ES-I3 (cell line): ENCODE measurements around the gene SF3A1.

Source experiments
- H3K36me3 ChIP-seq: 2 replicates; pipeline ENCODE4 v1.6.1; 2013; ENCODE audit warnings: mild to moderate bottlenecking, low read length, control low read depth, moderate library complexity; ENCODE audit not compliant: insufficient read depth
- H3K4me1 ChIP-seq: 2 replicates; pipeline ENCODE4 v1.6.1; 2013; ENCODE audit warnings: mild to moderate bottlenecking, control low read depth, low read length; ENCODE audit not compliant: insufficient read depth
- H3K9ac ChIP-seq: 2 replicates; pipeline ENCODE4 v1.6.1; 2013; ENCODE audit warnings: low read depth, mild to moderate bottlenecking, low read length, moderate library complexity
- H3K9me3 ChIP-seq: 2 replicates; pipeline ENCODE4 v1.6.1; 2013; ENCODE audit warnings: mild to moderate bottlenecking, low read length, moderate library complexity; ENCODE audit not compliant: control insufficient read depth, insufficient read depth

SF3A1 gene

DNA sequence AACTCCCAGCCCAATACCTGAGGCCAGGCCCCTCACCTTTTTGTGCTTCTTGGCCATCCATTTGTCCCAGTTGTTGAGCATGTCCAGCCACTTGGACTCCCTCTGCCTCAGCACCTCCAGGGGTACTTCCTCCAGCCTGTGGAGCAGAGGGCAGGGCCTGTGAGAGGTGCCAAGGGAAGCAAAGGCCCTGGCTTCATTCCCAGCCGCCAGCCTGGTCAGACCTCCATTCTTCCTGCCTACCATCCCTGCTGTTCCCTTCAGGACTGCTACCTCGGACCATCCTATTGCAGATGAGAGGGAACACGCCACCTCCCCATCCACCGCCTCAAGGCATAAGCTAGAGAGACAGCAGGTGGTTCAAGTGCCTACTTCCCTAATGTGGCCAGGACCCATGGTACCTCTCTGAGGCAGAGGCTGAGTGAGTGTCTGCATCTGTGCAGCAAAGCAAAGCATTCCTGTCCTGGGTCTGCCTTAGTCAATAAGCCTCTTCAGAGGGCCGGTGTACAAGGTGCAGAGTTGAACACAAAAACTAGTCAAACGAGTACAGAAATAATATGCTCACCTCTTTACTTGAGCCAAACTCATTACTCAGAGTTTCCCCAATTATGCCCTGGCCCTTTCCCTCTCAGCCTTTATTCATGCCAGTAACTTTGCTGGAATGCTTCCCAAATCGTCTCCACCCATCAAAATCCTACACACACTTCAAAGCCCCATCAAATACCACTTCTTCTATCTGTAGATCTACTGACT lies 52.0 kb downstream of the SF3A1 start:
- H3K4me1 ChIP-seq = no peaks in the 10 kb centered on the region; the same call in 1 of the 2 replicates
- no peak overlapping the region for H3K9ac ChIP-seq
- H3K9me3 ChIP-seq = no peaks in the 10 kb centered on the region
- peaks cover 4% of the 10 kb centered on the region; the same call in 1 of the 2 replicates for H3K36me3 ChIP-seq

DNA sequence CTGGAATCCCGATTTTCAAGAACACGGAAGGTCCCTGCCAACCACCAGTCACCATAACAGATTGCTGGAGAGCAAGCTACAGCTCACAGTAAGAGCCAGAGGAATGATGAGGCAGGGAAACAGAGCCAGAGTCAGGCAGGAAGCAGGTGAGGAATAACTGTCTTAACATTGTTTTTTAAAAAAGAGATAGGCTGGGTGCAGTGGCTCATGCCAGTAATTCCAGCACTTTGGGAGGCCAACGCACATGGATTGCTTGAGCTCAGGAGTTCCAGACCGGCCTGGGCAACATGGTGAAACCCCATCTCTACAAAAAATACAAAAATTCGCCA lies 53.9 kb downstream of the SF3A1 start:
- peaks cover 4% of the 10 kb centered on the region; the same call in 1 of the 2 replicates for H3K36me3 ChIP-seq
- H3K9me3 ChIP-seq = no peaks in the 10 kb centered on the region
- H3K9ac ChIP-seq = no peak overlapping the region
- H3K4me1 ChIP-seq = no peaks in the 10 kb centered on the region; the same call in 1 of the 2 replicates

DNA sequence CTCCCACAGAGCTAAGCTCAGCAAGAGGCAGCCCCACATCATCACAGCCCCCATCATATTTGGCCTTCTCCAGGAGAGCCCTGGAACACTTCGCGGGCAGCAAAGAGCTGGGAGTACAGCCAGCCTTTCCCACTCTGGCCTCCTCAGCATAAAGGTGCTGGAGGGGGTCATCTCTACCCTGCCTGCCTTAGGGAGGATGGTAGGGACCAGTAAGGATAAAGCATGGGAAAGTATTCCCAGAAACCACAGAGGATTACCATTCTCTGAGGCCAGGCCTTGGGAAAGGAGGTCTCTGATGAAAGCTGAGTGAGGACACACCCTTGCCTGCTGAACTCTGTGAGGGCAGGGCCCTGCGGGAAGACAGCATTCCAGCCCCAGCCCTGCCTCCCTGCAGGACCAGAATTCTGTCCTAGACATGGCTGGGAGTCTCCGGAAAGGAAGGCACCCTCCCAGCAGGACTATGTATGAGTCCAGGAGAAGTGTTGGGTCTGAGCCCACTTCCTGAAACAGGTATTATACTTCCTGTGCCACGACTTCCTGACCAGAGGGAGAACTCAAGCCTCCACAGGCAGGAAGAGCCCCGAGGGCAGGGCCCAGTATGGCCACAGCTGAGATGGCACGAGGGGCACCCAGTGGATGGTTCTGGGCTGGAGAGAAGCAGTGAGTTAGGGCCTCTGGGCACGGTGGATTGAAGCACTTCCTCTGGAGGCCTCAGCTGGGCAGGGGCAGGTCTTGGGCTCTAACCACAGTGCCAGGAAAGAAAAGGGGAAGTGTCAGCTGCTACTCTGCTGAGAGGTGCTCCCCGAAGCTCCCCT lies 54.5 kb downstream of the SF3A1 start:
- H3K36me3 ChIP-seq = peaks cover 4% of the 10 kb centered on the region; the same call in 1 of the 2 replicates

DNA sequence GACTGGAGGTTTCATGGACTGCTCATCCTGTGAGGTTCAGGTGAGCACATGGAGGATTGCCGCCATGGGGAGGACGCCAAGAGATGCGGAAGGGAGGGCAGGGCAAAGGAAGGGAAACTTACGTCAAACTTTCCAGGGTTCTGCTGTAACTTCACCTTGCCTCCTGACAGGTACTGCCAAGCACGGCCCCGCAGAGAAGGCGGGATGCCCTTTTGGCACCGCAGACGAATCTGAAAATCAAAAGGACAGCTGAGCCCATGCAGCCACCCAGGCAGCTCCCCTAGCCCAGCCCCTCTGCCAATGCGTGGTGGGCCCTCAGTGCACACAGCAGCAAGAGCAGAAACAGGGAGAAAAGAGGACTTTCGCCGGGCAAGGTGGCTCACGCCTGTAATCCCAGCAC lies 57.4 kb downstream of the SF3A1 start:
- Histone ChIP-seq H3K9me3 (no peaks in the 10 kb centered on the region), H3K9ac (no peak overlapping the region), H3K36me3 (peaks cover 4% of the 10 kb centered on the region; the same call in 1 of the 2 replicates), H3K4me1 (no peaks in the 10 kb centered on the region; the same call in 1 of the 2 replicates)

More for the DNA sequence above, 54.5 kb downstream of the SF3A1 start:
- H3K9ac ChIP-seq = no peak overlapping the region
- no peaks in the 10 kb centered on the region; the same call in 1 of the 2 replicates for H3K4me1 ChIP-seq
- H3K9me3 ChIP-seq = no peaks in the 10 kb centered on the region

DNA sequence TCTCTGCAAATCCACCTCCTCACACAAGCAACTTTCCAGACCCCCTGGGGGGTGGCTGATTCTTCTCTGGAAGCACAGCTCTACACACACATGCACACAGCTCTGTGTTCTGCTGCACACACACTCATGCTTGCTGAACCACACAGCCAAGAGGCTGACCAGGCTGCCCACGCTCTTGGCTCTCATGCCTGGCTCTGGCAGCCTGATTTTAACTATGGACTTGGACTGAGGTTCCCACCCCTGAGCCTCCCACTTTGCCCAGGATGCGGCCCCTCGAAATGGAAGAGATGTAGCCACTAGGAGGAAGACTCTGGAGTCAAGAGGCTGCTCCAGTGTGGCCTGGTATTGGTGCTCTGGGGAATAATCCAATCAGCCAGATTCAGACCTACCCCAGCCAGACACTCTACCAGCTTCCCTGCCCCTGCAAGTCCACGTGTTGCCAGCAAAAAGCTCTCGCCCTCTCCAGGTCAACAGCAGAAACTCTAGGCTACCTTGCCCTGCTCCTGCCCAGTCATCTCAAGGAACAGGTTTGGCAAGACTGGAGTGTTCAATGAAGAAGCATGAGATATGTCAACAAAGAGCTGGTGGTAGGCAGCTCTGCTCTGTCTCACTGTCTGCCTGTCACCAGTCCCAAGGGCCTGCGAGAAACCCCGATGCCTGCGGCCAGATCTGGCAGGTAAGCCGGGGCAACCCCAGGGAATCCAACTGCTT lies 58.5 kb downstream of the SF3A1 start:
- Histone ChIP-seq H3K36me3 (peaks cover 4% of the 10 kb centered on the region; the same call in 1 of the 2 replicates), H3K4me1 (no peaks in the 10 kb centered on the region; the same call in 1 of the 2 replicates), H3K9me3 (no peaks in the 10 kb centered on the region), H3K9ac (no peak overlapping the region)

DNA sequence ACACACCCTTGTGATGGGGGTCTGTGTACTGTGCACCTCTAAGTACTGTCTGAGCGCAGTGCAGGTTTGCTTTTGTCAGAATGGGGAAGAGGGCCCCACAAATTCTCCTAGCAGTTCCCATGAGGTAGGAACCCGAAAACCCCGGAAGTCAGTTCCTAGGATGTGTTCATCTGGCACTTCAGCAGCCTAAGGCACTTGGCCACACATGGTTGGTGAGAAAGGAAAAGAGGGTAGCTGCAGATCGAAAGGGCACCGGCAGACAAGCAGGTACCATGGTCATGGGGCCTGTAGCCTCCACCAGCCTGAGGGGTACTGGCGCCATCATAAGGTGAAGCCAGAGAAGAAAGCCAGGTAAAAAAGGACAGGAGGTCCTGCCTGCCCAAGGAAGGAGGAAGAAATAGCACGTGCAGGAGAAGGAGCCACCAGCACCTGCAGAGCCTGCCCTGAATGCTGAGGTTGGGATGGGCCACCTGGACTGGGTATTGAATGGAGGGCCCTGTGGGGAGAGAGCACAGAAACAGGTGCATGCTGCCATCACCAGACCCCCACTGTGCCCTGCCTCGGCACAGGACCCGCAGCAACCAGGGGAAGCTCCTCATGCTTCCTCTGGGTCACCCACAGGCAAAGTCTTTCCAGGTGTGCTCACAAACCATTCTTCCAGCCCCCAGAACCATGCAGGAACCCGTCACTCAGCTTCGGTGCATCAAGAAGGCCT lies 59.3 kb downstream of the SF3A1 start:
- Histone ChIP-seq H3K9ac (no peak overlapping the region), H3K9me3 (no peaks in the 10 kb centered on the region), H3K36me3 (peaks cover 4% of the 10 kb centered on the region; the same call in 1 of the 2 replicates), H3K4me1 (no peaks in the 10 kb centered on the region; the same call in 1 of the 2 replicates)

DNA sequence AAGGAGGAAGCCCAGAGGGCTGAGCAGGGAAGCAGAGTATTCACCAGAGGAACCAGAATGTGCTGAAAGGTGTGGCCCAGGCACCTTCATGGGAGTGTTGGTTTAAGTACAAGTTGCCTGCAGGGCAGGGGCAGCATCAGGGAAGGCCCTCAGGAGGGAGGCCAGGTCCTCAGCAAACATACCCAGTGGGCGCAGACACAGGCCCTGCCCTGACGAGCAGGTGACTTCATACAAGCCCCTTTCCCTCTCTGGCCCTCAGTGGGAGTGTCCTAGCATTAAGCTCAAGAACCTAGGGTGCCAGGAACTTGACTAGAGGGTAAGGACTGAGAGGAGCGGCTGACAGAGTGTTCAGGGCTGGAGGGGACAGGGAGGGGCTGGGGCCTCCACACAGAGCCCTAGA lies 59.9 kb downstream of the SF3A1 start:
- Histone ChIP-seq H3K9me3 (no peaks in the 10 kb centered on the region), H3K4me1 (no peaks in the 10 kb centered on the region; the same call in 1 of the 2 replicates), H3K9ac (no peak overlapping the region), H3K36me3 (peaks cover 4% of the 10 kb centered on the region; the same call in 1 of the 2 replicates)

DNA sequence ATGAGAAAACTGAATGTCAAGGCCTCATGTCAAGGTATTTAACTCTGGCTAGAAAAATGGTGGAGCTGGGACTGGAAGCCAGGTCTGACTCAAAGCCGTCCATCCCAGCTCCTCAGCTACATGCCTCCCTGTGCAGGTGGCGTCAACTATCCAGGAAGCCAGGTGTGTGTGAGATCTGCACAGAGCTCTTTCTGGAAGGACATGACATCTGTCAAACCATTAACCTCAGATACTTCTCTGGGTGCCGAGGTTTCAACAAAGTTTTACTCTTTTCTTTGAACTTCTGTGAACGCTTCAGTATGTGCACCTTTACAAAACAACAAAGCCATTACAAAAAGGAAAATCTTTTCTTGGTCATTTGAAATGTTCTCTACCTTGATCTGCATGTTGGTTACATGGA lies 60.4 kb downstream of the SF3A1 start:
- no peak overlapping the region for H3K9ac ChIP-seq
- H3K9me3 ChIP-seq = no peaks in the 10 kb centered on the region
- H3K4me1 ChIP-seq = peaks cover under 1% of the 10 kb centered on the region; the same call in 1 of the 2 replicates
- H3K36me3 ChIP-seq = peaks cover 4% of the 10 kb centered on the region; the same call in 1 of the 2 replicates

DNA sequence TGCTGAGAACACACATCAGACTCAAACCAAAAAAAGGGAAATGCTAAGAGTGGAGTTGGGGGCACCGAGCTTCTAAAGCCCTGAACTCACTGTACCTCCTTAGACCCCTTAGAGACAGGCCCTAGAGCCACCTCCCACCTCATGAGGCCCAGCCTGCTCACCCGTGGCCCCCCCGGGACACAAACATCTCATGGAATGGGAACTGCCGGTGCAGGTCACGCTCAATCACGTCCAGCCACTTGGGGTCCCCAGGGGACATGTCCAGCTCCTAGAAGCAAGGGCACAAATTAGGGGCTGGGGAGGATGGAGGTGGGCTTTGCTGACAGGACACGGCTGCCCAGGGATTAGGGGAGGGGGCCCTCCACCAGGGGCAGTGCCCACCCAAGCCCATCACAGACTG lies 61.1 kb downstream of the SF3A1 start:
- H3K4me1 ChIP-seq = peaks cover 8% of the 10 kb centered on the region
- H3K36me3 ChIP-seq = no peaks in the 10 kb centered on the region
- H3K9ac ChIP-seq = no peak overlapping the region
- no peaks in the 10 kb centered on the region for H3K9me3 ChIP-seq

DNA sequence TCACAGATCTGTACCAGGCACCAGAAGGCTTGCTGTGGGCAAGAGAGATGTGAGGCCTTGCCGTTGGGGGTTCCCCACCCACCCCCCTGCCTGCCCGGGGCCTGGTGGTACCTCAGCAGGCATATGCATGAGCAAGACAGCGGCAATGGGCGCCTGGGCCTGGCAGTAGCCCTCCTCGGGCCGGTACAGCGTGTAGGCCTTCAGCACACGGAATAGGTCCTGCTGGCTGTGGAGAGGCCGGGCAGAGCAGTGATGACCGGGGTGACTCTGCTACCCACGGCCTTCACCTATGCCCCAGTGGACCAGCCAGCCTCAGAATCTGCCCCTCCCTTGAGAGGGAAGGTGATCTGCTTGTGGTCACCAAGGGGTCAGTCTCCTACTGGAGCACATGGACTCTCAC lies 61.9 kb downstream of the SF3A1 start:
- no peak overlapping the region for H3K9ac ChIP-seq
- H3K4me1 ChIP-seq = peaks cover 14% of the 10 kb centered on the region
- no peaks in the 10 kb centered on the region for H3K36me3 ChIP-seq
- no peaks in the 10 kb centered on the region for H3K9me3 ChIP-seq

DNA sequence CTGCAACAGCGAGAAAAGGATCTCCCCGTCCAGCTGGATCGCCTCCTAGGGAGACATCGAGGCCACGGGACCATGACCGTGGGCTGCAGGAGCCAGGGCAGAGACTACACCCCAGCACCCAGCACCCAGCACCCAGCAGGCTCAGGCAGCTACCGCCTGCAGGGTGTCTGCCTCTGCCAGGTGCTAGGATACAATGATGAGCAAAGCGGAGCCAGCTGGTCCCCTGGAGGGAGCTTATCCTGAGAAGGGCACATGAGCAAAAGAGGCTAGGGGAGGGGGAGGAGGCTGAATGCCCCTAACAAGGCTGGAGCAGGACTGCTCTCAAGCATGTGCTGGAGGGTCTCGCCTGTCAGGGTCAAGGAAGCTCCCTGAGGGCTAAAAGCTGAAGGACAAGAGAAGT lies 62.6 kb downstream of the SF3A1 start:
- H3K36me3 ChIP-seq = no peaks in the 10 kb centered on the region
- no peaks in the 10 kb centered on the region for H3K9me3 ChIP-seq
- H3K4me1 ChIP-seq = peaks cover 14% of the 10 kb centered on the region
- no peak overlapping the region for H3K9ac ChIP-seq

DNA sequence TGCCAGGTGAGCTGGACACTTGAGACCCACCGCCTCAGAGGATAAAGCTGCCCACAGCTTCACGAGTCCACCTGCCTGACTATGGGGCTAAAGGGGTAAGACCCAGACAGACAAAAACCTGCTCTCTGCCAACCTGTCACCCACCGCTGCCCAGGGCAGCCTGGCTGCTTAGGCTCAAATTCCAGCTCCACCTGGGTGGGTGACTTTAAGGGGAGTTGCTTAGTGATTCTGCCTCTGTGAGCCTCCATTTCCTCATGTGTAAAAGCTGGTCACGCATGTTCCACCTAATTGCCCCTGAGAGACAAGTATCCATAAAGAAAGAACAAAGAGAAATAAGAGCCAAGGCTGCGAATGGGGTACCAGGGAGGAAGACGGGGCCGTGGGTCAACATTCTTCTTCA lies 63.7 kb downstream of the SF3A1 start:
- Histone ChIP-seq H3K9ac (no peak overlapping the region), H3K4me1 (peaks cover 14% of the 10 kb centered on the region), H3K36me3 (no peaks in the 10 kb centered on the region)

DNA sequence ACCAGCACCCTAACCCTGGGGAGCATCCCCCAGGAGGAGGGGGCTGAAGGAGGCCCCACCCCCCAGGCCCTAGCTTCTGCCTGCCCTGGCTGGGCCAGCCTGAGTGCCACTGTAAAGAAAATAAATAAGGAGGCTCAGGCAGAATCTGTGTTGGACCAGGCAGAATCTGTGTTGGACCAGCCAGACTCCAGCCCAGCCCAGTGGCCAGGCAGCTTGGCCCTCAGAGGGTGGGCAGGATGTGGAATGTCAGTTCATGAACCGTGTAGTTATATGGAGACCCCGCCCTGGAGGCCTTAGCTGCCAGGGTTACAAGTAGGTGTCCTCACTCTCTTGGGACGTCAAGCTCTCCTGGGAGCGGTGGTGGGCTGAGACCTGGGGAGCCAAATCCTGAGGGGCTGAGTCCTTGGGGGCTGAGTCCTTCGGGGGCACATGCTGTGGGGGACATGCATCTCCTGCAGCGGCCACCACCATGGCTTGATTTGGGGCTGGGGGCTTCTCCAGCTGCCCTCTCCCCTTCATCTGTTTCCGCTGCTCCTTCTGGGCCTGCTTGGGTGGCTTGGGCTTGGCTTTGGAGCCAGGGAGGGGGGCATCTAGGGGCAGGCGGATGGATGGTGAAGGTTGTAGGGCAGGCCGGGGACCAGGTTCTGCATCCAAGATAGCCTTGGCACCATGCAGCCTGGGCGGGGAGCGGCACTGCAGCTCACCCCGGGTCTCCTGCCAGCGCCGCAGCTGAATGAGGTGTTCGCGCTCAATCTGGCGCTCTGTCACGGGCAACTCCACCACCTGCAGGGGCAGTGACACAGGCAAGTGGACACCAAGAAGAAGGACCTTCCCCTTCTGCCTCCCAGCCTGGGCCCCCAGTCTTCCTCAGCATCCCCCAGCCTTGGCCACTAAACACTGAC lies 64.4 kb downstream of the SF3A1 start:
- H3K9me3 ChIP-seq = no peaks in the 10 kb centered on the region
- H3K36me3 ChIP-seq = no peaks in the 10 kb centered on the region
- no peak overlapping the region for H3K9ac ChIP-seq
- H3K4me1 ChIP-seq = peaks cover 14% of the 10 kb centered on the region

More for the DNA sequence above, 63.7 kb downstream of the SF3A1 start:
- H3K9me3 ChIP-seq = no peaks in the 10 kb centered on the region
